ENCODE results near the gene UTS2R. TPM values are rescaled to one million over a fixed set of nuclear protein-coding genes. Genes with fewer than 3 reads are reported as not detected.
"Not testable (repeated sequence)": the region's sequence is repeated elsewhere in the genome, so short reads cannot be mapped to it uniquely, and the experiment has no call there.

Gene UTS2R
- total and polyA plus RNA-seq, 12 donors, result not detected

- Histone ChIP-seq H3K9me3 (replicated peaks in 1 of 3) (no peaks in the 10 kb centered on the region), H3K36me3 (replicated peaks in 1 of 2) (no peaks in the 10 kb centered on the region), H3K4me1 (replicated peaks in 1 of 2) (peaks cover 0 to 3% of the 10 kb centered on the region in 2 donors), H3K4me3 (no peak overlapping the region), H3K27ac (no peak overlapping the region), H3K27me3 (peaks cover 59% of the 10 kb centered on the region)
- WGBS, 4 donors, result 61 to 76% (median 65%) methylated on average over 6 to 16 of the region's 16 CpGs; no CpG with 5 or more reads in 1 of the 4 donors
- intact Hi-C loops (cut with DNase I), result no loop called here
- DNase-seq, result no peak
- TF ChIP-seq CTCF (IDR thresholded peaks at IDR 0.05) (no peak), POLR2A (IDR thresholded peaks at IDR 0.05) (no peak)
Observed at GRCh38 chr17:82376042-82376730, 4.6 kb downstream of the UTS2R start.

DNA sequence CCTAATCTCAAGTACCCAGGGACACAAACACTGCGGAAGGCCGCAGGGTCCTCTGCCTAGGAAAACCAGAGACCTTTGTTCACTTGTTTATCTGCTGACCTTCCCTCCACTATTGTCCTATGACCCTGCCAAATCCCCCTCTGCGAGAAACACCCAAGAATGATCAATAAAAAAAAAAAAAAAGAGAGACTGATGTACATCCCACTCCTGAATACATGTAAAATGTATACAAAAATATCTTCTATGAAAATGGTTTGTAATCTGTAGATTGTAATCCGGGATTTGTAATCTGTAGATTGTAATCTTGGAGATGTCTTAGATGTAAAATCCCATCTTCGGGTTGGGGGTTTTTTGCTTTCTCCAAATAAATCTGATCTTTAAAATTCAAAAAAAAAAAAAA is 5.7 kb downstream of the UTS2R start:
- H3K4me3 ChIP-seq; DNase-seq; H3K36me3 ChIP-seq (replicated peaks in 1 of 2); H3K27ac ChIP-seq; H3K9me3 ChIP-seq (replicated peaks in 1 of 3); intact Hi-C loops (cut with DNase I); H3K4me1 ChIP-seq (replicated peaks in 1 of 2): not testable (repeated sequence)
- 29 to 77% (median 47%) methylated on average over 2 to 3 of the region's 5 CpGs for WGBS, 4 donors
- peaks cover 48% of the 10 kb centered on the region for H3K27me3 ChIP-seq

DNA sequence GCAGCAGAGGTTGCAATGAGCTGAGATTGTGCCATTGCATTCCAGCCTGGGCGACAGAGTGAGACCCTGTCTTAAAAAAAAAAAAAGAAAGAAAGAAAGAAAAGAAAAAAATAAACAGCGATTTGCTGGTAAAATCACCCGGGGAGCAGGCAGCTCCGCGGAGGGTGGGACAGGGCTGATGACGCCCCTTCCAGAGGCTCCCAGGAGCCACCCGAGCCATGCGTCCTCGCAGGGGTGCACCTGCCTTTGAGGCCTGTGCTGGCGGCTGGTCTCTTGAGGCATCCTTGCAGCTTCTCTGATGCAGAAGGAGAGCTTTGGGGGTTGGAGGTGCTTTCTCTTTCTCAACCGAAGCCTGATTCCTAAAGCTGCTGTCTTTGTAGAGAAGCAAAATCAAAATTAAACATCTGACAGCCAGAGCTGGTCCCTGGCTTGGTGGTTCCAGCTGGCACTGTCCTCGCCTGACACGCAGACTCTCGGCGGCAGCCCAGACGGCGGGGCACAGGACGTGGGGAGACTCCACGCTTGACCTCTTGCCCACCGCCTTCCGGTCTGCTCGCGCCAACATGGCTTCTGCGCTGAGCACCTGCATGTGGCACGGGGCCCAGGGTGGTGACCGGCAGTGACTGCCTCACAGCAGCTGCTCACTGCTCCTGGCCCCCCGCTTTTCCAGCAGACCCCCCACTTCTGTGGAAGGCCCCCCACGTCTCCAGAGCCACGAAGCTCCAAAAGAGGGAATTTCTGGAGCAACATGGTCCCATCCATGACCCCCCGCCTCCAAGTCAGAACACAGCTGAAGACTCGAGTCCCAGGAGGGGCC is 6.6 kb downstream of the UTS2R start:
- no peak for TF ChIP-seq CTCF (IDR thresholded peaks at IDR 0.05)
- no peak for TF ChIP-seq POLR2A (IDR thresholded peaks at IDR 0.05)
- Histone ChIP-seq H3K36me3 (replicated peaks in 1 of 2) (no peaks in the 10 kb centered on the region), H3K27me3 (peaks cover 40% of the 10 kb centered on the region), H3K27ac (no peak overlapping the region), H3K4me3 (no peak overlapping the region), H3K9me3 (replicated peaks in 1 of 3) (no peaks in the 10 kb centered on the region), H3K4me1 (replicated peaks in 1 of 2) (no peaks in the 10 kb centered on the region)
- 70 to 80% (median 72%) methylated on average over 14 to 31 of the region's 31 CpGs for WGBS, 4 donors
- intact Hi-C loops (cut with DNase I), result no loop called here
- no peak for DNase-seq

- 55 to 71% (median 62%) methylated on average over 7 to 10 of the region's 10 CpGs for WGBS, 4 donors
- peaks cover 40% of the 10 kb centered on the region for H3K27me3 ChIP-seq
- H3K9me3 ChIP-seq (replicated peaks in 1 of 3), result no peaks in the 10 kb centered on the region
Observed at GRCh38 chr17:82378741-82379021, 7.1 kb downstream of the UTS2R start.

More at GRCh38 chr17:82378741-82379021, 7.1 kb downstream of the UTS2R start:
- TF ChIP-seq POLR2A (IDR thresholded peaks at IDR 0.05), result no peak
- TF ChIP-seq CTCF (IDR thresholded peaks at IDR 0.05), result no peak
- no peak overlapping the region for H3K4me3 ChIP-seq
- no peaks in the 10 kb centered on the region for H3K4me1 ChIP-seq (replicated peaks in 1 of 2)
- no peak overlapping the region for H3K27ac ChIP-seq
- intact Hi-C loops (cut with DNase I), result no loop called here
- DNase-seq, result no peak
- H3K36me3 ChIP-seq (replicated peaks in 1 of 2), result no peaks in the 10 kb centered on the region

Data from adrenal gland (tissue), 12 donors.